ENCODE measurements around the gene UFL1.

DNA sequence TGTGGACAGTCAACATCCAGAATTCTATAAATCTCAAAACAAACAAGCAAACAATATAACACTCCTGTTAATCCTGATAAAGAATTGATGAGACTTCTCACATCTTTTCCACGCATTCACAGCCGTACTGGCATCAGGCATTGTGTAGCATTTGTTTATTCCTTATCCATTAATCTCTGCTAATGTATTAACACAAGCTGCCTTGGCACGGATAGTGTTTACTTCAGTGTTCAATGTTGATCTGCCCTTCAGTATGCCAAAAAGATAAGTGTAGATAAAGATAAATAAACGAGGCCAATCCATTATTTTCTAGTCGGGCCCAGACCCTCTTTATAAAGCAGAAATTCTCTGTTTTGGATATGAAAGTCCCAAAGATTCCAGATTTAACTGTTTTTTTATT lies 16.1 kb downstream of the UFL1 start:
- TF ChIP-seq, protein P1, sequence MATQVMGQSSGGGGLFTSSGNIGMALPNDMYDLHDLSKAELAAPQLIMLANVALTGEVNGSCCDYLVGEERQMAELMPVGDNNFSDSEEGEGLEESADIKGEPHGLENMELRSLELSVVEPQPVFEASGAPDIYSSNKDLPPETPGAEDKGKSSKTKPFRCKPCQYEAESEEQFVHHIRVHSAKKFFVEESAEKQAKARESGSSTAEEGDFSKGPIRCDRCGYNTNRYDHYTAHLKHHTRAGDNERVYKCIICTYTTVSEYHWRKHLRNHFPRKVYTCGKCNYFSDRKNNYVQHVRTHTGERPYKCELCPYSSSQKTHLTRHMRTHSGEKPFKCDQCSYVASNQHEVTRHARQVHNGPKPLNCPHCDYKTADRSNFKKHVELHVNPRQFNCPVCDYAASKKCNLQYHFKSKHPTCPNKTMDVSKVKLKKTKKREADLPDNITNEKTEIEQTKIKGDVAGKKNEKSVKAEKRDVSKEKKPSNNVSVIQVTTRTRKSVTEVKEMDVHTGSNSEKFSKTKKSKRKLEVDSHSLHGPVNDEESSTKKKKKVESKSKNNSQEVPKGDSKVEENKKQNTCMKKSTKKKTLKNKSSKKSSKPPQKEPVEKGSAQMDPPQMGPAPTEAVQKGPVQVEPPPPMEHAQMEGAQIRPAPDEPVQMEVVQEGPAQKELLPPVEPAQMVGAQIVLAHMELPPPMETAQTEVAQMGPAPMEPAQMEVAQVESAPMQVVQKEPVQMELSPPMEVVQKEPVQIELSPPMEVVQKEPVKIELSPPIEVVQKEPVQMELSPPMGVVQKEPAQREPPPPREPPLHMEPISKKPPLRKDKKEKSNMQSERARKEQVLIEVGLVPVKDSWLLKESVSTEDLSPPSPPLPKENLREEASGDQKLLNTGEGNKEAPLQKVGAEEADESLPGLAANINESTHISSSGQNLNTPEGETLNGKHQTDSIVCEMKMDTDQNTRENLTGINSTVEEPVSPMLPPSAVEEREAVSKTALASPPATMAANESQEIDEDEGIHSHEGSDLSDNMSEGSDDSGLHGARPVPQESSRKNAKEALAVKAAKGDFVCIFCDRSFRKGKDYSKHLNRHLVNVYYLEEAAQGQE (IDR thresholded peaks at IDR 0.05; ENCODE audit: borderline replicate concordance): no peak
- TF ChIP-seq, protein P2, sequence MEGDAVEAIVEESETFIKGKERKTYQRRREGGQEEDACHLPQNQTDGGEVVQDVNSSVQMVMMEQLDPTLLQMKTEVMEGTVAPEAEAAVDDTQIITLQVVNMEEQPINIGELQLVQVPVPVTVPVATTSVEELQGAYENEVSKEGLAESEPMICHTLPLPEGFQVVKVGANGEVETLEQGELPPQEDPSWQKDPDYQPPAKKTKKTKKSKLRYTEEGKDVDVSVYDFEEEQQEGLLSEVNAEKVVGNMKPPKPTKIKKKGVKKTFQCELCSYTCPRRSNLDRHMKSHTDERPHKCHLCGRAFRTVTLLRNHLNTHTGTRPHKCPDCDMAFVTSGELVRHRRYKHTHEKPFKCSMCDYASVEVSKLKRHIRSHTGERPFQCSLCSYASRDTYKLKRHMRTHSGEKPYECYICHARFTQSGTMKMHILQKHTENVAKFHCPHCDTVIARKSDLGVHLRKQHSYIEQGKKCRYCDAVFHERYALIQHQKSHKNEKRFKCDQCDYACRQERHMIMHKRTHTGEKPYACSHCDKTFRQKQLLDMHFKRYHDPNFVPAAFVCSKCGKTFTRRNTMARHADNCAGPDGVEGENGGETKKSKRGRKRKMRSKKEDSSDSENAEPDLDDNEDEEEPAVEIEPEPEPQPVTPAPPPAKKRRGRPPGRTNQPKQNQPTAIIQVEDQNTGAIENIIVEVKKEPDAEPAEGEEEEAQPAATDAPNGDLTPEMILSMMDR (IDR thresholded peaks at IDR 0.05; ENCODE audit: poor library complexity, severe bottlenecking): no peak
- TF ChIP-seq SMC3 (conservative IDR thresholded peaks at IDR 0.05; ENCODE audit: poor library complexity): no peak
- TF ChIP-seq EP300 (conservative IDR thresholded peaks at IDR 0.05; ENCODE audit: poor library complexity, severe bottlenecking): no peak
- TF ChIP-seq POLR2AphosphoS5 (IDR thresholded peaks at IDR 0.05): no peak
- TF ChIP-seq EZH2 (IDR thresholded peaks at IDR 0.05; ENCODE audit: borderline replicate concordance, insufficient read depth, low read length, poor library complexity, severe bottlenecking): no peak
- no peak for TF ChIP-seq TAF1 (IDR thresholded peaks at IDR 0.05; ENCODE audit: low read depth)
- no peak for TF ChIP-seq RAD21 (conservative IDR thresholded peaks at IDR 0.05)
- TF ChIP-seq MXI1 (conservative IDR thresholded peaks at IDR 0.05; ENCODE audit: poor library complexity, severe bottlenecking): no peak
